H9 (cell line): ENCODE data around the gene SETD6. TPM values are rescaled to one million over a fixed set of nuclear protein-coding genes. Genes with fewer than 3 reads are reported as not detected.

Source experiments
- DNase-seq: peaks from one replicate; pipeline ENCODE4 v3.0.0-alpha.2; 2017
- H2AFZ ChIP-seq: one replicate; pipeline ENCODE4 v1.6.1; 2013; ENCODE audit warnings: mild to moderate bottlenecking, low read length, control low read depth, moderate library complexity
- H2AK5ac ChIP-seq: 2 replicates; pipeline ENCODE4 v1.6.1; 2013; ENCODE audit warnings: low read length, control low read depth, mixed read lengths; ENCODE audit not compliant: insufficient read length
- H2BK120ac ChIP-seq: one replicate; pipeline ENCODE4 v1.6.1; 2013; ENCODE audit warnings: low read depth, mild to moderate bottlenecking, low read length, control low read depth, inconsistent platforms; ENCODE audit not compliant: poor library complexity, severe bottlenecking
- H2BK12ac ChIP-seq: 2 replicates; pipeline ENCODE4 v1.6.1; 2013; ENCODE audit warnings: low read length, control low read depth, mixed read lengths, low read depth; ENCODE audit not compliant: insufficient read length
- H2BK15ac ChIP-seq: 2 replicates; pipeline ENCODE4 v1.6.1; 2013; ENCODE audit warnings: low read depth, low read length, control low read depth
- H2BK20ac ChIP-seq: one replicate; pipeline ENCODE4 v1.6.1; 2013; ENCODE audit warnings: low read depth, mild to moderate bottlenecking, low read length, control low read depth, inconsistent platforms; ENCODE audit not compliant: poor library complexity, severe bottlenecking
- H2BK5ac ChIP-seq: 2 replicates; pipeline ENCODE4 v1.6.1; 2013; ENCODE audit warnings: low read length, control low read depth, mixed read lengths; ENCODE audit not compliant: insufficient read length
- H3K14ac ChIP-seq: 2 replicates; pipeline ENCODE4 v1.6.1; 2013; ENCODE audit warnings: low read length, control low read depth; ENCODE audit not compliant: insufficient read depth
- H3K18ac ChIP-seq: 2 replicates; pipeline ENCODE4 v1.6.1; 2013; ENCODE audit warnings: low read depth, mild to moderate bottlenecking, mixed read lengths, low read length, control low read depth; ENCODE audit not compliant: insufficient read length
- H3K23ac ChIP-seq: 2 replicates; pipeline ENCODE4 v1.6.1; 2013; ENCODE audit warnings: low read length, control low read depth, mixed read lengths, low read depth; ENCODE audit not compliant: insufficient read length
- H3K23me2 ChIP-seq: 2 replicates; pipeline ENCODE4 v1.6.1; 2013; ENCODE audit warnings: low read depth, mild to moderate bottlenecking, mixed read lengths, low read length, control low read depth; ENCODE audit not compliant: insufficient read length, poor library complexity, severe bottlenecking
- H3K27ac ChIP-seq: 2 replicates; pipeline ENCODE4 v1.5.1; 2013; ENCODE audit warnings: low read length, control low read depth, mixed read lengths, low read depth; ENCODE audit not compliant: insufficient read length
- H3K27me3 ChIP-seq: 2 replicates; pipeline ENCODE4 v1.6.1; 2013; ENCODE audit warnings: low read length, control low read depth, inconsistent platforms; ENCODE audit not compliant: insufficient read depth
- H3K4ac ChIP-seq: 2 replicates; pipeline ENCODE4 v1.6.1; 2013; ENCODE audit warnings: low read depth, mild to moderate bottlenecking, control low read depth, inconsistent platforms, low read length, moderate library complexity
- H3K4me1 ChIP-seq: 2 replicates; pipeline ENCODE4 v1.6.1; 2013; ENCODE audit warnings: low read length, control low read depth, inconsistent platforms; ENCODE audit not compliant: insufficient read depth
- H3K4me2 ChIP-seq: 2 replicates; pipeline ENCODE4 v1.6.1; 2013; ENCODE audit warnings: low read length, control low read depth, mixed read lengths; ENCODE audit not compliant: insufficient read length, insufficient read depth
- H3K56ac ChIP-seq: 2 replicates; pipeline ENCODE4 v1.6.1; 2013; ENCODE audit warnings: low read depth, mild to moderate bottlenecking, mixed read lengths, low read length, control low read depth; ENCODE audit not compliant: insufficient read length
- H3K79me1 ChIP-seq: 2 replicates; pipeline ENCODE4 v1.6.1; 2013; ENCODE audit warnings: low read depth, mild to moderate bottlenecking, moderate library complexity, low read length, control low read depth, inconsistent platforms; ENCODE audit not compliant: insufficient read depth, poor library complexity, severe bottlenecking
- H3K79me2 ChIP-seq: 2 replicates; pipeline ENCODE4 v1.6.1; 2013; ENCODE audit warnings: low read length, control low read depth, inconsistent platforms; ENCODE audit not compliant: insufficient read depth
- H3K9ac ChIP-seq: 2 replicates; pipeline ENCODE4 v1.6.1; 2013; ENCODE audit warnings: low read length, control low read depth, mixed read lengths; ENCODE audit not compliant: insufficient read length; ENCODE audit errors: extremely low read depth
- H3K9me3 ChIP-seq: one replicate; pipeline ENCODE4 v1.6.1; 2013; ENCODE audit warnings: low read depth, low read length, inconsistent platforms; ENCODE audit not compliant: control insufficient read depth
- H3T11ph ChIP-seq: one replicate; pipeline ENCODE4 v1.6.1; 2013; ENCODE audit warnings: mild to moderate bottlenecking, low read length, control low read depth, inconsistent platforms
- H4K20me1 ChIP-seq: one replicate; pipeline ENCODE4 v1.6.1; 2013; ENCODE audit not compliant: control insufficient read depth, insufficient read length, insufficient read depth
- H4K5ac ChIP-seq: 2 replicates; pipeline ENCODE4 v1.6.1; 2013; ENCODE audit warnings: low read depth, mild to moderate bottlenecking, mixed read lengths, low read length, control low read depth; ENCODE audit not compliant: insufficient read length
- H4K8ac ChIP-seq: replicated peaks from 2 replicates; pipeline ENCODE4 v1.6.1; 2013; ENCODE audit warnings: low read length, control low read depth, mixed read lengths, low read depth; ENCODE audit not compliant: insufficient read length
- H4K91ac ChIP-seq: 2 replicates; pipeline ENCODE4 v1.6.1; 2013; ENCODE audit warnings: low read depth, mild to moderate bottlenecking, moderate library complexity, mixed read lengths, low read length, control low read depth; ENCODE audit not compliant: insufficient read length
- H3K27ac Mint-ChIP-seq, 3 experiments: 2 replicates in 2 of 3; 3 replicates in 1 of 3; pipeline ENCODE4 v1.8.0; 2020 to 2021; ENCODE audit warnings: mixed read lengths in 3 of 3, mild to moderate bottlenecking in 1 of 3, moderate library complexity in 1 of 3
- H3K27me3 Mint-ChIP-seq: 2 replicates; pipeline ENCODE4 v1.8.0; 2021; ENCODE audit warnings: low read depth, mild to moderate bottlenecking, moderate library complexity, mixed read lengths
- H3K36me3 Mint-ChIP-seq, 3 experiments: 2 replicates in 2 of 3; 3 replicates in 1 of 3; pipeline ENCODE4 v1.8.0; 2020 to 2021; ENCODE audit warnings: low read depth in 3 of 3, mixed read lengths in 3 of 3; ENCODE audit not compliant: insufficient read depth in 1 of 3
- H3K4me1 Mint-ChIP-seq, 2 experiments: 2 replicates each; pipeline ENCODE4 v1.8.0; 2020; ENCODE audit warnings: mixed read lengths in 2 of 2
- H3K4me3 Mint-ChIP-seq, 2 experiments: 2 replicates in 1 of 2; 3 replicates in 1 of 2; pipeline ENCODE4 v1.8.0; 2020 to 2021; ENCODE audit warnings: mild to moderate bottlenecking in 2 of 2, mixed read lengths in 2 of 2, moderate library complexity in 1 of 2
- H3K9me3 Mint-ChIP-seq, 2 experiments: 2 replicates in 1 of 2; 3 replicates in 1 of 2; pipeline ENCODE4 v1.8.0; 2020; ENCODE audit warnings: mild to moderate bottlenecking in 2 of 2, mixed read lengths in 2 of 2, moderate library complexity in 1 of 2
- CTCF ChIP-seq: fragments of 200-600 bp; sonication (generic); conservative IDR thresholded peaks from 3 replicates; pipeline ENCODE4 v1.8.0; 2021; ENCODE audit warnings: antibody characterized with exemption, mild to moderate bottlenecking
- WGBS: extraction: QIAGEN DNeasy Blood & Tissue Kit; methylation state at CpG from one replicate; pipeline ENCODE4 v1.1.7; 2013; ENCODE audit warnings: missing lambda C conversion rate, low lambda C conversion rate, mixed read lengths; ENCODE audit not compliant: insufficient read length; ENCODE audit errors: extremely low coverage; 5-methylcytosine and 5-hydroxymethylcytosine counted together
- long read RNA-seq: library from polyadenylated mRNA; unstranded; transcript quantifications from one replicate; pipeline ENCODE4 v2.0.0, GENCODE V29; 2020
- total RNA-seq: library from RNA; stranded (reverse); gene quantifications from 2 replicates; pipeline ENCODE4 v1.2.1, GENCODE V29; 2021

Gene SETD6
- 55.6 and 56.2 TPM in 2 replicates for total RNA-seq
- long read RNA-seq, transcript SETD6-202 (9 exons, 2,042 nt), result major isoform, 28 of 103 reads
- long read RNA-seq, partial matches to known transcripts, result 12 of 103 reads
- long read RNA-seq, other reads (novel, unspliced or antisense), result 56 of 103 reads

- Histone ChIP-seq H3K4me1 (0 out of 2 replicates have a peak, but pooled peaks cover 3% of the 10 kb centered on the region), H4K20me1 (no peaks in the 10 kb centered on the region), H3K56ac (no peak within 1 kb of the TSS), H4K8ac (no peak within 1 kb of the TSS), H2AK5ac (no peak within 1 kb of the TSS), H3K4ac (no peak within 1 kb of the TSS), H2AFZ (no peak within 1 kb of the TSS), H2BK5ac (no peak within 1 kb of the TSS), H3K4me2 (peak within 1 kb of the TSS; percentile 56), H3K23ac (no peak within 1 kb of the TSS), H3K9ac (peak within 1 kb of the TSS; percentile 87), H3K27me3 (no peaks in the 10 kb centered on the region), H3K14ac (peak within 1 kb of the TSS; percentile 84), H2BK20ac (no peak within 1 kb of the TSS), H3K18ac (peak within 1 kb of the TSS; percentile 88), H2BK120ac (no peak within 1 kb of the TSS), H3K79me1 (no peaks in the 10 kb centered on the region), H2BK12ac (no peak within 1 kb of the TSS), H3K9me3 (no peaks in the 10 kb centered on the region), H3K27ac (no peak within 1 kb of the TSS), H3T11ph (no peak within 1 kb of the TSS), H3K79me2 (no peaks in the 10 kb centered on the region), H2BK15ac (no peak within 1 kb of the TSS), H4K5ac (no peak within 1 kb of the TSS), H3K23me2 (no peaks in the 10 kb centered on the region), H4K91ac (no peak within 1 kb of the TSS)
- H3K36me3 Mint-ChIP-seq, result peaks cover 21 to 66% (median 35%) of the 10 kb centered on the region in 3 experiments
- no CpG with 5 or more reads among the region's 80 CpGs for WGBS
- H3K27me3 Mint-ChIP-seq, result no peaks in the 10 kb centered on the region; the same call in 1 of the 2 replicates
- TF ChIP-seq CTCF, result peak; percentile 26; the same call in 1 of the 3 replicates
- peak within 1 kb of the TSS; percentile 92 to 95 for H3K4me3 Mint-ChIP-seq
- H3K27ac Mint-ChIP-seq, result peak within 1 kb of the TSS; percentile 90 to 97 (median 91); a peak in 6 of 7 replicates
- no peaks in the 10 kb centered on the region; a peak in 2 of 5 replicates for H3K9me3 Mint-ChIP-seq
- peaks cover 16 to 24% of the 10 kb centered on the region in 2 experiments for H3K4me1 Mint-ChIP-seq
- DNase-seq, result peak; percentile 87
Observed at GRCh38 chr16:58515125-58515870, at the start of gene SETD6. TSS of gene SETD6 (plus strand) at chr16:58515517. CDS start at chr16:58515538, 21 bp downstream.
